GM19324 (cell line): ENCODE measurements around the gene ARAP1.

Source experiments
- ATAC-seq: cut with Tn5 transposase; IDR thresholded peaks from one replicate; pipeline ENCODE4 v1.9.1; 2021; ENCODE audit warnings: mild to moderate bottlenecking, moderate library complexity; ENCODE audit not compliant: unreplicated experiment, low FRiP score

Gene ARAP1

GRCh38 chr11:72764503-72764902, 12.3 kb upstream of the ARAP1 start:
- no peak for ATAC-seq

- ATAC-seq: no peak
Measured at GRCh38 chr11:72763823-72764222, 11.6 kb upstream of the ARAP1 start.

GRCh38 chr11:72762641-72763304, 10.6 kb upstream of the ARAP1 start:
- ATAC-seq: no peak

- no peak for ATAC-seq
Measured at GRCh38 chr11:72760539-72761405, 8.6 kb upstream of the ARAP1 start.

GRCh38 chr11:72759468-72759985, 7.3 kb upstream of the ARAP1 start:
- no peak for ATAC-seq

GRCh38 chr11:72758690-72759389, 6.6 kb upstream of the ARAP1 start:
- ATAC-seq: no peak

- no peak for ATAC-seq
Measured at GRCh38 chr11:72758304-72758689, 6.1 kb upstream of the ARAP1 start.

- ATAC-seq: no peak
Measured at GRCh38 chr11:72755713-72756285, 3.6 kb upstream of the ARAP1 start.

GRCh38 chr11:72754544-72755155, 2.4 kb upstream of the ARAP1 start:
- ATAC-seq: no peak

GRCh38 chr11:72754149-72754543, 1.9 kb upstream of the ARAP1 start:
- ATAC-seq: no peak

- no peak for ATAC-seq
Measured at GRCh38 chr11:72753341-72754148, 1.3 kb upstream of the ARAP1 start.

GRCh38 chr11:72751116-72752087, 806 bp downstream of the ARAP1 start:
- ATAC-seq: no peak

- ATAC-seq: no peak
Measured at GRCh38 chr11:72750556-72751115, 1.6 kb downstream of the ARAP1 start.

- no peak for ATAC-seq
Measured at GRCh38 chr11:72750086-72750485, 2.1 kb downstream of the ARAP1 start.

- ATAC-seq: no peak
Measured at GRCh38 chr11:72747289-72747855, 4.8 kb downstream of the ARAP1 start.

- ATAC-seq: no peak
Measured at GRCh38 chr11:72746821-72747220, 5.4 kb downstream of the ARAP1 start.

GRCh38 chr11:72745925-72746550, 6.2 kb downstream of the ARAP1 start:
- no peak for ATAC-seq
